GM18517 (cell line): ENCODE results near the gene UBAP2L.
"Not testable (repeated sequence)": the region's sequence is repeated elsewhere in the genome, so short reads cannot be mapped to it uniquely, and the experiment has no call there.

ENCODE experiments used
- ATAC-seq: cut with Tn5 transposase; IDR thresholded peaks from one replicate; pipeline ENCODE4 v1.9.1; 2021; ENCODE audit warnings: mild to moderate bottlenecking, moderate library complexity; ENCODE audit not compliant: unreplicated experiment

Gene UBAP2L

GRCh38 chr1:154199563-154199879, 21.2 kb upstream of the UBAP2L start:
- ATAC-seq: no peak

DNA sequence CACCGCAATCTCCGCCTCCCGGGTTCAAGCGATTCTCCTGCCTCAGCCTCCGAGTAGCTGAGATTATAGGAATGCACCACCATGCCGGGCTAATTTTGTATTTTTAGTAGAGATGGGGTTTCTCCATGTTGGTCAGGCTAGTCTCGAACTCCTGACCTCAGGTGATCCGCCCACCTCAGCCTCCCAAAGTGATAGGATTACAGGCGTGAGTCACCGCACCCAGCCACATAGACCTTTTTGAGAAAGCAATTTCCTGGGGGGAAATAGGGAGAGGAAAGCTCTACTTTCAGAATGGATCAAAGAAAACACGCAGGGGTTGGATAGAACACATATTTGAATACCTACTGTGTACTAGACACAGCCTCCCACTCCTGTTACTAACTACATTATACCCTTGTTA, 15.0 kb upstream of the UBAP2L start:
- not testable (repeated sequence) for ATAC-seq

DNA sequence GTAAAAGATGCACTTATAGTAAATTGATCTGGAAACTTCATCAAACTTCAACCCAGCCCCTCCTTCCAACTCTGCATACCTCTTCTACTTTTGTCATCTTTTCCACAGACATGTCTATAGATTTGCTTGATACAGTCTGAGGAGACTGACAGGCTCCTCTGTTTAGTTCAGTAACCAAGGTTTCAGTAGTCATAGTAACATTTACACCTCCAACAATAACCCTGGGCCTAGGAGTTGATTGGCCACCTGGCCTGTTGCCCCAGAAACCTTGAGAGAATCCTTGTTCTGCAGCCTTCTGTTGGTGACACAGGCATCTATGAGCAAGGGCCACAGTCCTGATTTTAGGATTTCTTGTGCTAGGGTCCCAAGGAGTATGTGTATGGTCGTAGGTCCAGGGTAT, 14.6 kb upstream of the UBAP2L start, which contains the start of gene CFAP141:
CFAP141 (minus strand) TSS at position 138 of the 400 bp plus-strand sequence; CDS start at position 112, 26 bp downstream.
- ATAC-seq: no peak

GRCh38 chr1:154207262-154207661, 13.5 kb upstream of the UBAP2L start:
- ATAC-seq: no peak

- no peak for ATAC-seq
Measured at GRCh38 chr1:154208677-154209388, 11.9 kb upstream of the UBAP2L start.

GRCh38 chr1:154212083-154212482, 8.7 kb upstream of the UBAP2L start:
- no peak for ATAC-seq

DNA sequence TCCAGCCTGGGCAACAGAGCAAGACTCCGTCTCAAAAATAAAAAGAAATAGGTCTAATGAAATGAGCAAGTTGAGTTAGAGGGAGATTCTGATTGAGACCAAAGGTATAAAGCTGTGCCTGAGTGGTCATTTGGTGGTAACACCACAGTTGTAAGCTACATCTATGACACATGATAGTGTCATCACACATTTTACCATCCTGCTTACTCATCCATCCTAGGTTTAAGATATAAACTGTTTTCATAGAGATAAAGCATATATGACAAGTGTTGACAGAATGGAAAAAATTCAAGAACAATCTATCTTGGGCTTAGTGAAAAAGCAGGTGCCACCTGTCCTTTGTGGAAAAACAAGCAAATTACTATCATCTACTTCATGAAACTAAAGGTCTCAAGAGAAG, 7.5 kb upstream of the UBAP2L start:
- ATAC-seq: no peak

DNA sequence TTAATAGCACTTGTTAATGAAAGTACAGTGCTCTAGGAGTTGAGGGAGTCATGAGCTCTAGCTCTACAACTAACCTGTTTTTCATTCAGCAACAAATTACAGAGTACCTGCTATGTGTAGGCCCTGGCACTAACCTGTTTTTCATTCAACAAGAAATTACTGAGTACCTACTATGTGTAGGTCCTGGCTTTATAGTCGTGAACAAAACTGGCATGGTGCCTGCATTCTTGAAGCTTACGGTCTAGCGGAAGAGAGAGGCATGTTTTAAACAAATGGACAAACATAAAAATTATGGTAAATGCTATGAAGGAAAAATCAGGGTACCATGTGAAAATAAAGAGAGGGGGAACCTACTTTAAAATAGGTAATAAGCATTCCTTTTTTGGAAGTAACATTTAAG, 2.2 kb upstream of the UBAP2L start:
- no peak for ATAC-seq

DNA sequence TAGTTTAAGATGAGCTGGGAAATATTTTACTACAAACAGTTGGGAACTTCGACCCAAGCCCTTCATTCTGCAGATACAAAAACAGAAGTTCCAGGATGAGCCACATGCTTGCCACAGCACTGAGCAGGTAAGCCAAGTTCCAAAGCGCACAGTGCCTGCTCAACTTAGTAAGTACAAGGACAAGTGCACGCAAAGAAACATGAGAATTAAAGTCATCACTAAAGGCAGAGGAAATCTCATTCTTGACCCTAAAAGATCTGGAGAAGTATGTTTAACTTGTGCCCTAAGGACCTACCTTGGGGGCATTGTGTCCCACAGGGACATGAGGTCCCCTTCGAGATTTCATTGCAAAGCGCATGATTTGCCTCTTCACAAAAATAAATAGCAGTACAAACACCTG, 1.2 kb upstream of the UBAP2L start:
- no peak for ATAC-seq

DNA sequence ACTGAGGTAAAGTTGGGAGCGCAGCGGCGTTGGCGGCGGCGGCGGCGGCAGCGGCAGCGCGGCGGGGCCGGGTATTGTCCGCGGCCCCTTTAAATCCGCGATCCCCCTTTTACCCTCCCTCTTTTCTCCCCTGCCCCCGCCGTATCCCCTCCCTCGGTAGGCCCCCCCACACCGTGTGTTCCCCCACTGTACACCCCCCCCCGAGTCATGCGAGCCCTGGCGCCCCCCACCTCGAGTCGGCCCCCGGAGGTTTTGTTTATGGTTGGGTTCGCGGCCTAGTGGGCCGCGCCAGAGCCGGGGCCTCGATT, 169 bp downstream of the UBAP2L start:
- ATAC-seq: no peak

- peak; percentile 14 for ATAC-seq
Measured at GRCh38 chr1:154221278-154222001, 685 bp downstream of the UBAP2L start.

- no peak for ATAC-seq
Measured at GRCh38 chr1:154222518-154222917, 1.8 kb downstream of the UBAP2L start.

DNA sequence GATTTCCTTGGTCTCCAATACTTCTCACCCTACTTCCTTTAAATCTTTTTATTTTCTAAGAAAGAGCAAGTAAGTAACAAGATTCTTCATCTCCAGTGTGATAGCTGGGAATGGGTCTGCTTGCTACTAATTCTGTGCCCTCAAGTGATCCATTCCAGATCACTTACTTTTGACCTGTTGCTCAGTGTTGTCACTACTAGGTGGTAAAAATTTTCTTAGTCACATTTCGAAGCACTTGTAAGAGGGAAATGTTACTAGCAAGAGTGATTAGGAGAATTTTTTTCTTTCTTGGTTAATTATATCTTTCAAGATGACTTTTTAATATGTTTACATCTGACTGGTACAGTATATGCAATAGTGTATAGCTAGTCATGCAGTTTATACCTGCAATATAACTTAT, 2.2 kb downstream of the UBAP2L start:
- no peak for ATAC-seq

DNA sequence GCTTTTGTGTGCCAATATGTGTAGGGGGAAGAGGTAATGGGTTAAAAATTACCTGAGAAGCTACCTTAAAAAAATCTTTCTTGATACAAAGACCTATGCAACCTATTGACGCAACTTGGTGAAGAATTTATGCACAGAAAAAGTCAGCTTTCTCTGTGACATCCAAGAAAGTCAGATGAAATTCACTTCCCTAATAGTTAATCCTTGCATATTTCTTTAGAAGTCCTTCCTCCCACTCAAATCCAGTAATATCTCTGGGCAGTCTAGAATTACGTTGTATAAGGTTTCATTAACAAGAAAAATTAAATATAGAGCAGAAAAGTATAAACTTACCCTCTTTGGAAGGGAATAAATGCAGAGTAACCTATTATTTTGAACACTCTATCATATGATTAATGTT, 2.9 kb downstream of the UBAP2L start:
- ATAC-seq: no peak

DNA sequence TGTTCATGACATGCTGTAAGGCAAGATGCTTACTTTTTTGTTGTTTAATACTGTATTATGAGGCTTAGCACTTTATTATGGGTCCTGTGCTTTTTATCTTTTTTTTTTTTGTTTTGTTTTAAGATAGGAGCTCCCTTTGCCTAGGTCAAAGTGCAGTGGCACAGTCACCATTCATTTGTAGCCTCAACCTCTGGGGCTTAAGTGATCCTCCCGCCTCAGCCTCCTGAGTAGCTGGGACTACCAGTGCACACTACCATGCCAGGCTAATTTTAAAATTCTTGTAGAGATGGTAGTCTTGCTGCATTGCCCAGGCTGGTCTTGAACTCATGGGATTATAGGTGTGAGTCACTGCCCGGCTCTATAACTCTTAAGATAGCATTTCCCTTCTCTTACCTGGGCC, 4.6 kb downstream of the UBAP2L start:
- ATAC-seq: no peak

DNA sequence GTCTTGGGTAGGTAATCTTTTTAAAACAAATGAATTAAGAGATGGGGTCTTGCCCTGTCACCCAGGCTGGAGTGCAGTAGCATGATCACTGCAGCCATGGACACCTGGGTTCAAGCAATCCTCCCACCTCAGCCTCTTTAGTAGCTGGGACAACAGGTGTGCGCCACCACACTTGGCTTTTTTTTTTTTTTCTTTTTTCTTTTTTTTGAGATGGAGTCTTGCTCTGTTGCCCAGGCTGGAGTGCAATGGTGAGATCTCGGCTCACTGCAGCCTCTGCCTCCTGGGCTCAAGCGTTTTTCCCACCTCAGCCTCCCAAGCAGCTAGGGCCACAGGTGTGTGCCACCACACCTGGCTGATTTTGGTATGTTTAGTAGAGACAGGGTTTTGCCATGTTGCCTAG, 10.4 kb downstream of the UBAP2L start:
- ATAC-seq: not testable (repeated sequence)

DNA sequence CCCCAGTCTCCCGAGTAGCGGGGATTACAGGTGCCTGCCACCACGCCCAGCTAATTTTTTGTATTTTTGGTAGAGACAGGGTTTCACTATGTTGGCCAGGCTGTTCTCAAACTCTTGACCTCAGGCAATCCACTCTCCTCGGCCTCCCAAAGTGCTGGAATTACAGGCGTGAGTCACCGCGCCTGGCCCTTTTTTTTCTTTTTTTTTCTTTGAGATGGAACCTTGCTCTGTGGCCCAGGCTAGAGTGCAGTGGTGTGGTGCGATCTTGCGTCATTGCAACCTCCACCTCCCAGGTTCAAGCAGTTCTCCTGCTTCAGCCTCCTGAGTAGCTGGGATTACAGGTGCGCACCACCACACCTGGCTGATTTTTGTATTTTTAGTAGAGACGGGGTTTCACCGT, 12.4 kb downstream of the UBAP2L start:
- not testable (repeated sequence) for ATAC-seq

DNA sequence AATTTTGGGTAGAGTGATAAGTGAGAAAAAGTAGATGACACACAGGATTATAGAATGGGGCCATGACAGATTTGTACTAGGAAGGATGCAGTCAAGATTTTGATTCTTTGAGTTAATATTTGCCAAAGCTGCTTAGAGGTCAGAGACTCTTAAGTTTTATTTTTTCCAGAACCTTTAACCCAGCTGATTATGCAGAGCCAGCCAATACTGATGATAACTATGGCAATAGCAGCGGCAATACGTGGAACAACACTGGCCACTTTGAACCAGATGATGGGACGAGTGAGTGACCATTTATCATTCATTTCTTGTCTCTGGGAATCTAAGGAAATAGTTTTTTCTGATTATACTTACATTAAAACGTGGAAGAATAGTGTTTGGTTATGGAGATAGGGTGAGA, 16.1 kb downstream of the UBAP2L start:
- no peak for ATAC-seq

DNA sequence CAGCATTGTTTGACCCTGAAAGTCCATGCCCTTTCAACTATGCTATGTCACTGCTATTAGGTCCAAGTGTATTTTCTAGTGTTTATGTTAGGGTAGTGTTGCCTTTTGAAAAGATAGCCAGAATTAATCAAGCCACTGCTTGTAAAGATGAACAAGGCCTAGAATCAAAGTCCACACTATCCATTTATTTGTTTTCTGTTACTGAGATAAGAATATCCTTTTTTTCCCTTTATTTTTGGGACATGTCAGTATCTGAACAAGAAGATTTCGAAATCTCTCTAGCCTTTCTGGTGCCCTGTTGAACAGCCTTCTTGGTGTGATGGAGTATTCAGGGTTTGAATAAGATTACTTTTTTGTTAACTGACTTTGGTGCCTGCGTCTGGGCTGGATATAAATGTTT, 16.7 kb downstream of the UBAP2L start:
- ATAC-seq: no peak

- no peak for ATAC-seq
Measured at GRCh38 chr1:154237880-154238506, 17.2 kb downstream of the UBAP2L start.

DNA sequence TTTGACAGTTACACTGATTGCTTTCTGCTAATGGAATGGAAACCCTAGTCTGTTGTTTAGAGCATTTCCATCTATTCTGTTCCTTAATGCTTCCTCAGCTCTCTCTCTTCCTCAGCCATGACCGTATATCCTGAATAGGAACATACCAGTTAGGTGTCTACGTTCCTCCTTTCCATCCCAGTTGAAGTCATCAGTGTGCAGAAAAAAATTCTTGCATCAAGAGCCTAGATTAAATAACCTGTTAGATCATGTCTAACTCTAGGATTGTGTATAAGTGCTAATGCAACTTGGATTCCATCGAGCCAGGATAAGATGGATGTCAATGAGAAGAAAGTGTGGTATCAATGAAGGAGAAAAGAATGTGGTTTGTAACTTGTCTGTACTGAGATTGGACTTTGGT, 18.7 kb downstream of the UBAP2L start:
- no peak for ATAC-seq

DNA sequence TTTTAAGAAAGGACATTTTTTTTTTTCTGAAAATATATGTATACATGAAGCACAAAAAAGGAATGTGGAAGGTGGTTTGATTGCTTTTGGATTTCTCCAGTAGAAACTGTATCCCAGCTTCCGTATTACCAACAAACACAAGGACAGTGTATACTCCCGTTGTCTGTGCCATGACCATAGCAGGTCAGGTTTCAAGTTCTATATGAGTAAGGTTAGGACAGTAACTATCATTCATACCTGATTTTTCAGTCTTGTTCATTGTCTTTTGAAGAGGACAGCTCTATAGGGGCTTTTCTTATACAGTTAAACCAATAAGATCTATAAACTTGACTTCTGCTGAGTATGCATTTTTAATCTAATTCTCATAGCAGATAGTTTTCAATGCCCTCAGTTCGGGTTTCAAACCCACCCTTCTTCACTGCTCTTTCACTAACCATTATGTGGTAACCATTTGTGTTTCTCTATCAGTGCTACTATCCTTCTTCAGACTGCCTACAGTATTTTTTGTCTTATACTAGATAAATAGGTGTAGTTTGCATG, 19.6 kb downstream of the UBAP2L start:
- no peak for ATAC-seq
